Suppressor macrophage treated with lipopolysaccharide for 1 hour (primary cell): ENCODE measurements around the gene HOXB5.

Source experiments
- DNase-seq, 3 donors: peaks; one replicate each; pipeline ENCODE4 v3.0.0-alpha.2; 2020 to 2022

HOXB5 gene

DNA sequence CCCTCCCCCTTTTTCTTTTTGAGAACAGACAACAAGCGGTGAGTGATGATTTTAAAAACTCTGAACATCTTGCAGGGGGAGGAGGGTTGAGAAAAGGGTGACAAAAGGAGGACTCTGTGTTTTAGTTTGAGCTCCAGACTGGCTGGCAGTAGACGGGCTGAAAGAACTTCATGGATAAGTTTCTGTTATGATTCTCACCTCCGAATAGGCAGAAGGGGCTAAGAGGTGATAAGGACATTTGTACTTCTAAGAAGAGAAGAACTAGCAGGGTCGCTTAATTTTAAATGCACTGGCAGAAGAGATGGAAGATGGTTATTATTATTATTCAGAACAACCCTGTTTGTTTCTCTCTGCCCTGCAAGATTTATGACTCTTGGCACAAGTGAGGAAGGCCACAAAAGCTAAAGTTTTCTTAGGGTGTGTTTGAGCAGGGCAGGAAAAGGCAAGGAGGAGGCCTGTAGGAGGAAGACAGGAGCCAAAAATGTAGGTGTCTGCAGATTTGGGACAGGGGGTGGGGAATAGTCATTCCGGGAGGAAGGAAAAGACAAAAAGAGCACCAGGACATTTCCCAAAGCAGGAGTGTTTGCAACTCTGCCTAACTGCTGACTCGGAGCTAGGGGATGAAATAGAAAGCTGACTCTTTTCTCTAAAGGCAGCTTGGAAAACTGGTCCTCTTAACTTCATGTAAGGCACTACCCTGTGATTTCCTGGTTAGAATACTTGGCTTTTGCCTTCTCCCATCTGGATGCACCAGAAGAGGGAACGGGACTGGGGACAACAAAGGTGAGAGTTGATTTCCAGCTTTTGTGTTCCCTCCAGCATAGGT is 36.8 kb downstream of the HOXB5 start:
- DNase-seq: no peak

DNA sequence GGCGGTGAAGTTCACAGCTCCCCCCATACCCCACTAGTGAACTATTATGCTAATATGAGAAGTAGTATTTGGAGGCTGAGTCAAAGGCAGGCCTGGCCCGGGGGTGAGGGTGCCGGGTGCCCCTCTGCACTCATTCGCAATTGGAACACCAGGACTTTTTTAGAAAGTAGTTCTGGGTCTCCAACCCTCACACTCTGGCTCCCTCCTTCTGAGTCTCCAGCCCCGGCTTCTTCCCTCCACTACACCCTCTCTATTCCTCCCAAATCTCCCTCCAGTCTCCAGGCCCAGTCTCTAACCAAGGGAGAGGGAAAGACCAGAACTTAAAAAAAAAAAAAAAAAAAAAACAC is 37.4 kb downstream of the HOXB5 start:
- DNase-seq: no peak

DNA sequence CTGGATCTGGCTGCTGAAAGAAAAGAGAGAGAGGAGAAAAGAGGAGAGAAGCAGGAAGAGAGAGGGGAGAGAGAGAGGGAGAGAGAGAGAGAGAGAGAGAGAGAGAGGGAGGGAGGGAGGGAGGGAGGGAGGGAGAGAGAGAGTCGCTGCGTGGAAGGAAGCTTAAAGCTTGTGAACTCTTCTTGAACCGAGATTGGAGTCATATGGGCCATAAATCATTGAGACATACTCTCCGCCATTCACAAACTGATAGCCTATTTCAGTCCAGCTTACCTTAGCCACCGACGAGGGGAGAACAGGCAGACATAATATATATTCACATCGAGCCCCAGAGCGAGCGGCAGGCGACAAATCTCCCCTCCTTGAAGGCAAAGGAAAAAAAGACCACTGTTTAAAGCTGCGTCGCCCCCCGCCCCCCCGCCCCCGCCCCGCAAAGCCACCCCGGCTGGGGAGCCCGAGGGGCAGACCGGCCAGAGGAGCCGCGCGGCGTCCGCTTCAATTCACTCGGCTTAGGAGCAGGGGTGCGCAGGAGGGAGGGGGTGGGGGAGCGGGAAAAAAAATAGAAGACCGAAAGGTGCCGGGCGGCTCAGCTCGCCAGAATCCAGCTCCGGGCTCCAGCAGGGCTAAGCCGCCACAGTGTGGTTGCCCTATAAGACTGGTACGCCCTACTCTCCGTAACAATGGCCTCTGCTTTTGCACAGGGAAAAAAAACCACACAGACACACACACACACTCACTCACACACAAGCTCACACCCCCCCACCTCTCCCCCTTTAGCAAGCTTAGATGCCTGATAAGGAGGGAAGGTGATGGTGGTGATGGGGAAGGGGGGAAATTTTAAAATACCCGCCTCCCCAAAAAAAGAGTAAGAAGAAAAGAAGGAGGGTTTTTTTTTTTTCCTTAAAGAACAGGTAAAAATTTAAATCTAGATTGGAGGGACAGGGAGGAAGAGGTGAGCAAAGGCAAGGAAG is 38.0 kb downstream of the HOXB5 start:
- no peak for DNase-seq

DNA sequence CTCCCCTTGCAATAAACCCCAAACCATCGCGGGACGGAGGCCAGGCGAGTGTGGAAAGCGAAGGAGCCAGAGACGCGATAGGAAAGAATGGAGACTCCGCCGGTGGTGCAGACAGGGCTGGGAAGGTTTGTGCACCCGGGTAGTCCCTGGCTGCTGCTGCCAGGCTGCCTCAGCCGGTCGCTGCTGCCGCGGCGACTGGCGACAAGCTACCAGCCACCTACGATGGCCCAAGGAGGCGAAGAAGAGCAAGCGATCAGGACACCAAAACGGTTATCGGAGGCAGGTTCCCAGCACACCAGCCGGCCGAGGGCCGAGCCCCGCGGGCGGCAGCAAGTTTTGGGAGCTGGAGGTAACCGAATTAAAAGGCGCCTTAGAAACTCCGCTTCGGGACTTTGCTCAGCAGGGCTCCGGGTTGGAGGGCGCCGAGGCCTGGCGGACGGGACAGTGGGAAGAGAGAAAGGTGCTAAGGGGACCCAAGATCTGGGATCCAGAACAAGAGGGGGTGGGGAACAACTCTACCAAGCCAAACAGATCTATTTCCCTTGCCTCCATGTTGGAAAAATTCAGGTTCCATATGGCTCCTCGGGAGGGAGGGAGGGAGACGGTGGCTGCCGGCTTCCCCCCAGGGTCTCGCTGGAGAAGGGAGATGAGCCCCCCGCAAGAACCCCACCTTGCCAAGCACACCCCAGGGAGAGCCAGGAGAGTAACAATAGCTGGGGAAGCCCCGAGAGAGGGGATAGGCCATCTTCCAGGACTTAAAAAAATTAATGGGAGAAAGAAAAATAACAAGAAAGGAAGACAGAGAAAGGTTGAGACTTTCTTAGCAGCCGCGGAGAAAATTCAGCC is 38.9 kb downstream of the HOXB5 start:
- no peak for DNase-seq

DNA sequence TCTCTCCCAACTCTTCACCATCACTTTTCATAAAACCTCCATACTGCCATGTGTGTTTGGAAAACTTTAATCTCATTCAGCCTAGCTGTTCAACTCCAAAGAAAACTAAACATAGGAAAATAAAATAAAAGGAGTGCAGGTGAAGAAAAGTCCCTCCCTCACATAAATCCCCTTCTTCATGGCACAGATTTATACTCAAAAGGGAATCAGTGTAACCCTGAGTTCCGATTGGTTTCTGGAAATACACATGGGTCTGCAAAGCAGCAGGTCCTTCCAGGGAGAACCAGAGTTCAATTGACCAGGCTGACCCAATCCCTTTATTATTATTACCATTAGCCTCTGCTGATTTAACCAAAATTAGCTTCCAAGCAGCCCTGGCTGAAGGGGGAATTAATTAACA is 39.8 kb downstream of the HOXB5 start:
- DNase-seq: no peak

DNA sequence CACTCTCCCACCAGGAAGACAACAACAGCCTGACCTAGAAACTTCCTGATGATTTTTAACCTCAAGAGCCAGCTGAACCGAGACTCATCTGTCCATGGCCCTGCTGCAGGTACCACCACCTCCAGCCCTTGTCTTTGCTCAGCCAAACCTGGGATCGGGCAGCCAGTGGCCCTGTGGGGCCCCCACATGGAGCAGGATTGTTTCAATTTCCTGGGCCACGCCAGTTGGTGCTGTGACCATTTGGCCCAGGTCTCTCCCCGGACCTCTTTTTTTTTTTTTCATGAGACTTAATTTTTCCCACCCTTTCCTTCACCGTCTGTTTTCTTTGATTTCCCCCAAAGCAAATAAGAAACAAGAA is 40.4 kb downstream of the HOXB5 start:
- no peak for DNase-seq

DNA sequence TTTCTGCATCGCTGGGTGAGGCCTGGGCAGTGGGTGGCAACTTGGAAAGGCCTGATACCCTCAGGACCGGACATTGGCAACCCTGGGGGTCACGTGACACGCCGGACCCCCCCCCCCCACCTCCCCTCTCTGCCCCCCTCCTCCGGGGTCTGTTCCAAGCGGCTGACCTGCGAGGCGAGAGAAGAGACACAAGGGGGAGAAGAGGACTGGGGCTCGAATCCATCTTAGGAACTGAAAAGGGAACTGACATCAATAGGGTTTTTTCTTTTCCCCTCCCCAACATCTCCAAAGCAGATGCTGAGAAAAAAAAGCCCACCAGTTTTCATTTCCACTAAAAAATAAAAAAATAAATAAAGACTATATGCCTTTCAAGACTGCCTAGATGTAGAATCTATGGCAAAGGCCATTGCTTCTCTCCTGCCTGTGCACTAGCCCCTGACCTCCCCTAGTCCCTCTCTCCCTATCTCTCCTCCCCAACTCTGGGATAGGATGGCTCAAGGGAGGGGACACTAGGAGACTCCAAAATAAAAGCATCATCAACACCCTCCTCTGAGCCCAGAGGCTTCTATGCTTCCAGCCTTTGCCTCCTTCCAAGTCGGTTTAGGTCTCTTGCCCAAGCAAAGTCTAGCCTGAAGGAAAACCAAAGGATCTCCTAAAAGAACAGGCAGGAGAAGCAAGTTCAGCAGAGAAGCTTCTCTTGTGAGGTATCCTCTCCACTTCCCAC is 41.0 kb downstream of the HOXB5 start:
- no peak for DNase-seq

DNA sequence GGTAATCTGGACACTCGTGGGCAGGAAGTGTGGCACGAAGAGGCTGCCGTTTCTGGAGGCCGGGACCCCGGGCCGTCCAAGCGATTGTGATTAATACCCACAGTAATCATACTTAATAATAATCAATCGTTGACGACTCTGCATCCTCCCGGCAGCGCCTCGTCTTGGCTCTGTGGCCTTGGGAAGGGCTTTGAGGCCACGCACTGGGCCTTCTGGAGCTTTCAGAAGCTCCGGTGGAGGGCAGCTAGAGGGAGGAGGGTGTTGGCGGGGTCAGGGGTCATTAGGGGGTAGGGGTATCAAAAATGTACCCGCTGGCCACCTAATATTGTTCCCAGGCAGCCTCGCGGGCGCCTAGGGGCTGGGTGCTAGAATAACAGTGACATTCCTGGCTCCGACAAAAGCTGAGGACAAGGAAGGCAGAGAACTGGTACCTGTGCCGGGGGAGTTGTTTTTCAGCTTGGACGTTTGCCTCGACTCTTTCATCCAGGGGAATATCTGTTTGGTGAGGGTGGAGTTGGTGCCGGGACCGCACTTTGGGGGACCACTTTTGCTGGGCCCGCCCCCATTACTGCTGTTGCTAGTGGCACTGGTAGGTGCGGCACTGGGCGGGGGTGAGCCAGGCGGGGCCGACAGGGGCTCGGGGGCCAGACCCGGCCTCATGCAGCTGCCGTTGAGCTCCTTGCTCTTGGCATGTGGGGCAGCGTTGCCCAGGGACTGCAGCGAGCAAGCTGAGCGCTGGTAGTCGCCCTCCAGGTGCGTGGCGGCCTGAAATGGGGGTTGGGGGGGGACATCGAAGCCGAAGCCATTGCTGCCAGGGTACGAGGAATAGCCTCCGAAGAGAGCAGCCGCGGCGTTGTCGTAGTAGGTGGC is 41.7 kb downstream of the HOXB5 start:
- no peak for DNase-seq

DNA sequence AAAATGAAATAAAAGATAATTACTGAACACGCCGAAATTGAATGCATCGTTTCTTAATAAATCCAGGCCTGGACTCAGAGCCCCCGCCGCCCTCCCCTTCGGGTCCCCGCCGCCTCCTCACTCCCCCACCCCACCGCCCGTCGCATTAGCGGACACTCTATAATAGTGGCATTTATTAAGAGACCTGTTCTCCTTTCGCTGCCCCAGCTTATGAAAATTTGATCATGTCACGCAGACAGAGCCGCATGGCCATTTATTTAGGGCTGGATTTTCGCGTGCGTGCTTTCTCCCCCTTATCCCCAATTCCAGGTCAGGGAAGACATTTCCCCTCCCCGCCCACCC is 42.4 kb downstream of the HOXB5 start:
- no peak for DNase-seq

DNA sequence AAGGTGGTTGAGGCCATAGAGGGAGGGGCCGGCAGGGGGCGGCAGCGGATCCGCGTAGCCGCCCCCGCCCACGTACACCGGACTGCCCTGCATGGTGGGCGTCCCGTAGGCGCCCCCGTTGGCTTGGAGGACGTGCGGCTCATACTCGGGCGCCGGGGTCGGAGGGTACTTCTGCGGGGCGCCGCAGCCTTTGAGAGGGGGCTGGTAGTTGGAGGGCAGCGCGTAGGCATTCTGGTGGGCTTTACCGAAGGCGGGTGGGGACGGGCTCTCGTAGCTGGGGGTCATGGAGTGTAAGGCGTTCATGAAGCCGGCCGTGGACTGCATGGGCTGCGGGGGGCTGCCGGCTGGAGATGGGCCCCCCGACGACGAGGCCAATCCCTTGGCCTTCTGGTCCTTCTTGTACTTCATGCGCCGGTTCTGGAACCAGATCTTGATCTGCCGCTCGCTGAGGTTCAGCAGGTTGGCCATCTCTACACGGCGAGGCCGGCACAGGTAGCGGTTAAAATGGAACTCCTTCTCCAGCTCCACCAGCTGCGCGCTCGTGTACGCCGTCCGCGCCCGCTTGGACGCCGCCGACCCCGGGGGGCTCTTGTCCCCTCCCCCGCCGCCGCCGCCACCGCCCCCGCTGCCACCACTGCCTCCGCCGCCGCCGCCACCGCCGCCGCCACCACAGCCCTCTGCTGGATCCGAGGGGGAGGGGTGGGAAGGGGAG is 42.9 kb downstream of the HOXB5 start:
- DNase-seq: no peak

DNA sequence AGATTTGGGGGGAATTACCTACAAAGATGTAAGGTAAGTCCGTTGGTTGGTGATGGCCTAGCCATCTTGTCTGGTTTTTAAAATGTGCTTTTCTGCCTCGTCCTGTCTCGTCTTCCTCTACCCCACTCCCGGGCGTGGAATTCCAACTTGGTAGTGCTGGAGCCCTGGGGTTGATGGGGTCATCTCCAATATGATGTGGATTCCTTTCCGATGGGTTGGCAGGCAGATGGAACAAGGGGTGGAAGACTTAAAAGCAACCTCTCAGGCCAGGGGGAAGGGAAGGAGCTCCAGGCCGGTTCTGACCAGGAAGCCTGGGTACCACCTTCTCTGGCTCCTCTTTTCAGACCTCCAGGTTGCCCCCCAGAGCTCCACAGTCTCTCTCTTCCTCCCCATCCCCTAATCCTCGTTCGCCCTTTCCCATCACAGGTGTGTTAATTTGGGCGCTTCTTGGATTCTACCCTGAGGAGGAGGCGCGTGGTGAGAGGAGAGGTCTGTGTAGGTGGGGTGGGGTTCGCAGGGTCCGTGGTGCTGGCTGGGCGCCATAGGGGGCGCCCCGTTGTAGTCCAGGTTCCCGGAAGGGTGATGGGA is 43.6 kb downstream of the HOXB5 start:
- no peak for DNase-seq

DNA sequence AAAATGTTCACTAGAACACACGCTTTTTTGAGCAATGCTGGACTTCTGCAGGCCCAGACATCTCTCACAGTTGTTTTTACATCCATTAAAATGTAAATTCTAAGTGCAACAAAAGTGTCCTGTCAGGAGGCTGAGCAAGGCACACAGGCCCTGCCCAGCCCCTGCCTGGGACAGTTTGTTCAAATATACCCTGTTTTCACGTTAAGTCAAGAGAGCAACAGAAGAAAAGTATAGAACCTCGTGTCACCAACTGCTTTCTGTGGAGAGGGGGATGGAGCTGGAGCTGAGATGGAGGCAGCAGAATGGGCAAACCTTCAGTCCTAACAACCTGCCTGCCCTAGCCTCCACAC is 44.3 kb downstream of the HOXB5 start:
- DNase-seq: no peak

DNA sequence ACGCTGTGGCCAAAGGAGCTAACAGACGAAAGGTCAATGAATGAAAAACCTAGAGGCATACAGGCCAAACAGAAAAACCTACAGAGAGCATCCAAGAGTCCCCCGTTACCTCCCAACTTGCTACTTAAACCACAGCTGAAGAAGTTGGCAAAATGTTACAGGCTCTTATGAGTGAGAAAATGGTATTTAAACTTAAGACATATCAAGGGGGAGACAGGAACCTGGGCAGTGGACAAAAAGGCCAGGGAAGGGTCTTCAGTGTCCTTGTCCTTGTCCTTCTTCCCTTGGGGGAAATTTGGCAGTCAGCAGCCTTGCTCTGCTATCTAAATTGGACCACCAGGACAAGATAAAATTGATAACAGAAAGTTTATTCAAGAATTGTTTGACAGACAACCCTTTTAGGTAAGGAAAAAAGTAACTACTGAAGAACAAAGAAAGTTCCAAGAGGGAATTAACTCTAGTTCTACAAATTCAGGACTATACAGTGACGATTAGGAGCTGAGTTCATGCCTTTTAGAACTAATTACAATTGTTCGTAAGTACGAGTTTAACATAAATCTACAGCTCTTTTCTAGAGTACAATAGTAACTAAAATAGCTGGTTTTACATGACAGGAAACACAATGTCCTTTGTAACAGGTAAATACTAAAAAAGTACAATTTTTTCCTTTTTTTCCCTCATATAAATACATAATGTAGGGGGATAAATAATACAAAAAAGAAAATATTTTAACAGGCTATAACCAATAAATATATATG is 44.9 kb downstream of the HOXB5 start:
- no peak for DNase-seq

DNA sequence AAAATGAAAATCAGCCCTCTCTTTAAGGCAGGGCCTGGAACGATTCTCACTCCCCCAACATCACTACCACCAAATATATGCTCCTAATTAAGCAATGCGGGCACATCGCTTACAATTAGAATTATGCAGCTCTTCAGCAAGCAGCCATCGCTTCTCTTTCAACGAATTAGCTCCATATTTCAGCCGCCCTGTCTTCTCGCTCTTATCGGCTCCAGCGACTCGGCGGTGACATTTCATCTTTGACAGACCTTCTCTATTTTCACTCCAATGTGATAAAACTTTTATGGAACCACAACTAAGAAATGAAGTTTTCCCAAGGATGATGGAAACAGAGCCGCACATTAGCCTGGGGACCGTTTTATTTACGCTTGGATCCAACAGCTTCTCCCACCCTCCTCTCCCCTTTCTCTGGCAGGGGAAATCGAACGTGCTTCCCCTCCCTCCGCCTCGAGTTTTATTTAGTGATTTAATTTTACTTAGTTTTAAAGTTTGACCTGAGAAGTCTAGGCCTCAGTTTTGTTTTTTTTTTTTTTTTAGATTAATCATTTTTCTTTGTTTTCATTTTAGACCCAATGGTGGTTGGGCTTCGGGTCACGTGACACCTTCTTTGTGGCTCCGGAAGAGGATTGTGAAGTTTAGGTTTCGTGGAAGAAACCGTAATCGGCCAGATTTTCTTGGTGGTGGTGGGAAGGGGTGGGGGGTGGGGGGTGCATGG is 45.6 kb downstream of the HOXB5 start:
- peak in 2 of 3 donors; percentile 32 to 38 for DNase-seq

DNA sequence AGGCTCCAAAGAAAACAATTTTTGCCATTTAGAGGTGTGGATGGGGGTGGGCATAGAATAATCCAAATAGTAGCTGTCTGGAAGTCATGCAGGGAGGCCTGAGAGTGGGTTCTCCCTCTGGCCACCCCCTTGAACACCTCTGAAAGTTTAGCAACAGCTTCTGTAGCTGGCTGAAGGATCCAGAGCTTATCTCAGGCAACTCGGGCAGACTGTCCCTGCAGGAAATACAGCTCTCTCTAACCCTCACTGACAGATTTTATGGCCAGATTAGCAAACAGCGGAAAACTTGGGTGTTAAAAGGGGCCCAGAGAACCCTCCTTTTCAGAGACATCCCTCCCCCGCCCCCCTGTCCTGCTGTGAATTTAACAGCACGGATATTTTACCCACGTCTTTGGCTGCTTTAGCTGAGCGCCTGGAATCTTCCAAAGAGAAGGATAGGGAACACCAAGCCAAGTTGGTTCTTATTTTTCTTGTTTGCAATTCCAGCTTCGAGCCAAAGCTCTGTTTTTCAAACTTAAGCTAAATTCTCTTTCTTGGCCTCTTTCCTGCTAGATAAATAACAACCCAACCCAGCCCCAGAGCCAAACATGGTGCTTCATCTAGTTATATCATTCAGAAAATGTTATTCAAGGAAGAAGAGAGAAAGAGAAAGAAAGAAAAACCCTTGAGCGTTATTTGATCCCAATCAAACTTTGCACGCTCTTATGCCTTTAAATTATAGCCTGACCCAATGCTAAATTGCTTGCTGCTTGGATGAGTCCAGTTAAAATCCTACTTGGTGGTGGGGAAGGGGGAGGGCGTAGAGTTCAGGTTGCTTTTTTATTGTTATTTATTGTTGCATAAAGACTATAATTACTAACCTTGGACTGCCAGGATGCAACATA is 46.4 kb downstream of the HOXB5 start:
- DNase-seq: no peak

DNA sequence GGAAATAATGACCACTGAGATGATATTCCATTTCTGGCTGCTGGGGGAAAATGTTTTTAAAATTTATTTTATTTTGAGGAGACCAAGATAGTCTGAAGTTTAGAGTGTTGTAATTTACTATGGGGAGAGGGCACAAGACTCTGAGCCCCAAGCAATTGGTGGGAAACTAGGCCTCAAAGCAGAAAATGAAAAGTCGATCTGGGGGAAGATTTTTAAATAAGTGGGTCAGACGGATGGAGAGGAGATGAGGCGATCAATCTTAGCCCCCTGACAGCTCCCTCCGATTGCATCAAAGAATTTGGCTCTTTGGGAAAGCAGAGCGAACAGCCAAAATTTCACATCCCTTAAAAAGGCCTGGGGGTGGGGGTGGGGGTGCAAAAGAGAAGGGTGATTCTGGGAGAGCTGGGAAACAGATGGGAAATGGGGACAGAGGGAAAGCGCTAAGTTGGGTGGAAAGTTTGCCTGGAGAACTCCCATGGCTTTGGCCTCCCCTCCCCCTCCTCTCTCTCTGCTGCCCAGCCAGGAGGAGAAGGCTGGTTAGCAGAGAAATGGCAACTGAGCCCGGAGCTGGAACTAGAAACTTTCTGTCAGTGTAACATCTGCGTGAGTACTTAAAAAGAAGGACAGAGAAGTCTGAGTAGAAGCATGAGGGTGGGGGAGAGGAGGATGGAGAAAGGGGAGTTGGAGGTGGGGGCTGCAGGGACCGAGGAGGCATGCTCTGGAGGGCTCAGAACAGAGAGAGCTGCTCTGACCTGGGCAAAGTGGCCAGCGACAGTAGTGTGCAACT is 47.2 kb downstream of the HOXB5 start:
- DNase-seq: no peak

DNA sequence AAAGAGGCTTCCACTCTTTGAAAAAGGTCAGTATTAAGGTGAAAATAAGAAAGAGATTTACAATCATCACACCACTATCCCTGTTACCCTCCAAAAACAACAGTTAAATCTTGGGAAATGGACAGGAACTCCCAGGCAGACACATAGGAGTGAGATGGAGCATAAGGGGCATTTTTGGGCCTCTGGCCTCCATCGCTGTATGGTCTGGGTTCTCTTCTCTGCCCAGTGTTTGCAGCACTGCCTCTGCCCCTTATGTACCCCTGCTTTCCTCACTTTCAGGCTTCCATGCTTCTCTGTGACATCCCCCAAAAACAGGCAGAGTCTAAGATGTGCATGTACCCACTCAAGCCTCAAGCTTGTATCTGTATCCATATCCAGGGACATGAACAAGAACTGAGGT is 48.0 kb downstream of the HOXB5 start:
- DNase-seq: no peak
